Fibroblast of skin of back (primary cell): ENCODE data around the gene LRRC27.
"Not testable (repeated sequence)": the region's sequence is repeated elsewhere in the genome, so short reads cannot be mapped to it uniquely, and the experiment has no call there.

Source experiments
- DNase-seq: peaks from one replicate; pipeline ENCODE4 v3.0.0-alpha.2; 2013

The LRRC27 gene

GRCh38 chr10:132375795-132376297 is 43.9 kb downstream of the LRRC27 start:
- no peak for DNase-seq

- DNase-seq = no peak
These were observed 44.4 kb downstream of the LRRC27 start for GRCh38 chr10:132376394-132376851.

GRCh38 chr10:132377326-132377725 is 45.3 kb downstream of the LRRC27 start:
- DNase-seq = no peak

GRCh38 chr10:132379026-132379425 is 47.0 kb downstream of the LRRC27 start:
- not testable (repeated sequence) for DNase-seq

GRCh38 chr10:132380986-132381385 is 49.0 kb downstream of the LRRC27 start:
- DNase-seq = not testable (repeated sequence)

- no peak for DNase-seq
These were observed 49.7 kb downstream of the LRRC27 start for GRCh38 chr10:132381741-132382140.

GRCh38 chr10:132382231-132382922 is 50.4 kb downstream of the LRRC27 start:
- peak; percentile 83 for DNase-seq

GRCh38 chr10:132383101-132383500 is 51.1 kb downstream of the LRRC27 start:
- DNase-seq = no peak

- no peak for DNase-seq
These were observed 51.8 kb downstream of the LRRC27 start for GRCh38 chr10:132383751-132384196.

GRCh38 chr10:132384618-132385388 is 52.8 kb downstream of the LRRC27 start:
- no peak for DNase-seq

GRCh38 chr10:132385389-132385667 is 53.3 kb downstream of the LRRC27 start:
- no peak for DNase-seq

- no peak for DNase-seq
These were observed 53.9 kb downstream of the LRRC27 start for GRCh38 chr10:132385721-132386418.

- no peak for DNase-seq
These were observed 54.4 kb downstream of the LRRC27 start for GRCh38 chr10:132386419-132386831.

- DNase-seq = not testable (repeated sequence)
These were observed 54.9 kb downstream of the LRRC27 start for GRCh38 chr10:132386896-132387295.

GRCh38 chr10:132387764-132388210 is 55.8 kb downstream of the LRRC27 start:
- peak; percentile 64 for DNase-seq

- no peak for DNase-seq
These were observed 57.0 kb downstream of the LRRC27 start for GRCh38 chr10:132388891-132389432.

- DNase-seq = no peak
These were observed 57.6 kb downstream of the LRRC27 start for GRCh38 chr10:132389433-132390169.

GRCh38 chr10:132390170-132390920 is 58.4 kb downstream of the LRRC27 start:
- DNase-seq = no peak

GRCh38 chr10:132390921-132391675 is 59.1 kb downstream of the LRRC27 start:
- DNase-seq = no peak

- no peak for DNase-seq
These were observed 59.7 kb downstream of the LRRC27 start for GRCh38 chr10:132391676-132392020.
